ENCODE results near the gene RNASEH2B. TPM values are rescaled to one million over a fixed set of nuclear protein-coding genes. Genes with fewer than 3 reads are reported as not detected.
A peak's percentile ranks its signal among the peaks of the same experiment; 100 is the strongest.

The RNASEH2B gene
- total and polyA plus RNA-seq, 2 of the 8 experiments (the other 6 are each of a cell fraction or from before 2014, with no cell fraction given) = 19.3 to 43.9 TPM

GRCh38 chr13:50891206-50891605 lies 18.4 kb upstream of the RNASEH2B start:
- Histone ChIP-seq H3K36me3 (ENCODE audit: control insufficient read depth in 2 of 4, insufficient read depth in 4 of 4, low read length in 3 of 4) (no peaks in the 10 kb centered on the region), H2BK120ac (replicated peaks; ENCODE audit: low read depth, low read length) (peak overlapping the region; percentile 24), H2BK15ac (ENCODE audit: low read length) (no peak overlapping the region), H2AK5ac (ENCODE audit: low read depth, low read length) (no peak overlapping the region), H3K9ac (replicated peaks in 1 of 4; ENCODE audit: extremely low read depth in 1 of 4, low read depth in 3 of 4, low read length in 3 of 4) (no peak overlapping the region), H3K14ac (ENCODE audit: insufficient read length) (no peak overlapping the region), H4K8ac (ENCODE audit: extremely low read depth, insufficient read depth, low read length) (no peak overlapping the region), H2BK20ac (ENCODE audit: low read length) (no peak overlapping the region), H2AFZ (ENCODE audit: low read length) (no peak overlapping the region), H3K9me3 (ENCODE audit: insufficient read depth in 2 of 2, low read depth in 1 of 2, low read length in 1 of 2) (no peaks in the 10 kb centered on the region; a peak in 1 of 4 replicates), H4K20me1 (replicated peaks in 1 of 2; ENCODE audit: control insufficient read depth in 1 of 2, insufficient read depth in 2 of 2, low read length in 2 of 2) (no peaks in the 10 kb centered on the region), H4K5ac (ENCODE audit: insufficient read length, low read depth, low read length) (no peak overlapping the region), H3K18ac (ENCODE audit: extremely low read depth, low read length) (no peak overlapping the region), H3K4me3 (ENCODE audit: extremely low read depth in 1 of 4, insufficient read depth in 2 of 4, low read depth in 3 of 4, low read length in 4 of 4) (no peak overlapping the region), H3K4me1 (replicated peaks in 1 of 4; ENCODE audit: control insufficient read depth in 3 of 4, insufficient read depth in 4 of 4, low read length in 3 of 4) (peaks cover 0 to 11% (median 5%) of the 10 kb centered on the region in 4 experiments; a peak in 4 of 7 replicates), H3K27ac (ENCODE audit: low read depth, low read length) (no peak overlapping the region), H2BK12ac (ENCODE audit: low read depth, low read length) (peak overlapping the region; percentile 41; the same call in 1 of the 2 replicates), H3K56ac (replicated peaks; ENCODE audit: insufficient read length, low read depth, low read length) (no peak overlapping the region), H3K23ac (ENCODE audit: insufficient read length) (no peak overlapping the region), H3K79me1 (ENCODE audit: low read depth, low read length) (no peaks in the 10 kb centered on the region), H3K79me2 (ENCODE audit: control insufficient read depth in 1 of 2, insufficient read depth in 2 of 2, low read length in 2 of 2) (no peaks in the 10 kb centered on the region), H4K91ac (replicated peaks; ENCODE audit: insufficient read length, low read length) (no peak overlapping the region), H3K4ac (replicated peaks; ENCODE audit: insufficient read length, low read depth, low read length) (peak overlapping the region; percentile 13), H3K23me2 (ENCODE audit: low read depth, low read length) (no peaks in the 10 kb centered on the region), H3K27me3 (replicated peaks in 1 of 4; ENCODE audit: control insufficient read depth in 3 of 4, extremely low read depth in 1 of 4, insufficient read depth in 3 of 4, low read length in 3 of 4) (no peaks in the 10 kb centered on the region), H2BK5ac (ENCODE audit: low read depth, low read length) (no peak overlapping the region), H3K4me2 (ENCODE audit: insufficient read depth in 1 of 2, low read depth in 2 of 2, low read length in 2 of 2) (no peak overlapping the region)
- FAIRE-seq (no peak), DNase-seq (ENCODE audit: low read depth in 1 of 2, low spot score in 2 of 2) (no peak)
- CTCF ChIA-PET (ENCODE audit: partially characterized antibody) = interaction anchor here (1.6 to 3.0 kb wide), 3 partner anchors 21 to 915 kb away, joined by 4 to 8 read pairs (median 5); no protein-coding TSS in a partner anchor
- POLR2A ChIA-PET (ENCODE audit: partially characterized antibody) = interaction anchor here (0.9 kb wide), 1 partner anchor 20 kb away, joined by 3 read pairs; no protein-coding TSS in a partner anchor
- TF ChIP-seq BCL11A (IDR thresholded peaks at IDR 0.05; ENCODE audit: low read depth in 2 of 2, low read length in 2 of 2) = no peak
- TF ChIP-seq TCF12 (IDR thresholded peaks at IDR 0.05; ENCODE audit: low read depth, low read length) = no peak
- no peak for TF ChIP-seq MAFK (IDR thresholded peaks at IDR 0.05; ENCODE audit: low read depth, low read length)
- TF ChIP-seq CHD2 (IDR thresholded peaks at IDR 0.05; ENCODE audit: low read length) = no peak
- TF ChIP-seq GABPA (IDR thresholded peaks at IDR 0.05; ENCODE audit: borderline replicate concordance, insufficient read depth, low read length) = no peak
- TF ChIP-seq TEAD4 (IDR thresholded peaks at IDR 0.05; ENCODE audit: low read depth, low read length) = no peak
- no peak for TF ChIP-seq PHF8 (conservative IDR thresholded peaks at IDR 0.05; ENCODE audit: low read depth, low read length)
- TF ChIP-seq NRF1 (IDR thresholded peaks at IDR 0.05; ENCODE audit: low read depth, low read length) = no peak
- no peak for TF ChIP-seq HDAC2 (IDR thresholded peaks at IDR 0.05; ENCODE audit: borderline replicate concordance in 1 of 2, low read depth in 2 of 2, low read length in 2 of 2)
- no peak for TF ChIP-seq KDM4A (IDR thresholded peaks at IDR 0.05; ENCODE audit: low read depth, low read length, severe bottlenecking)
- TF ChIP-seq MAX (IDR thresholded peaks at IDR 0.05) = no peak
- TF ChIP-seq POLR2AphosphoS5 (IDR thresholded peaks at IDR 0.05; ENCODE audit: low read depth, low read length) = no peak
- TF ChIP-seq RAD21 (IDR thresholded peaks at IDR 0.05 in 1 of 2, conservative IDR thresholded peaks at IDR 0.05 in 1 of 2; ENCODE audit: low read depth in 2 of 2, low read length in 2 of 2) = no peak
- no peak for TF ChIP-seq SRF (IDR thresholded peaks at IDR 0.05; ENCODE audit: low read depth, low read length)
- TF ChIP-seq CBX8 (IDR thresholded peaks at IDR 0.05; ENCODE audit: borderline replicate concordance, low read depth, low read length) = no peak

Data from H1 (cell line).